Subcutaneous abdominal adipose tissue (tissue), 5 donors: ENCODE data around the gene FUOM.
A peak's percentile ranks its signal among the peaks of the same experiment; 100 is the strongest.

Source experiments
- H3K27ac ChIP-seq: one replicate; pipeline ENCODE4 v1.7.0; 2013; ENCODE audit warnings: low read depth, mild to moderate bottlenecking, inconsistent platforms, low read length, moderate library complexity
- H3K27me3 ChIP-seq, 5 donors: one replicate each; pipeline ENCODE4 v1.7.0; 2013; ENCODE audit warnings: low read length in 5 of 5, inconsistent platforms in 1 of 5; ENCODE audit not compliant: control insufficient read depth in 5 of 5, insufficient read depth in 4 of 5
- H3K36me3 ChIP-seq, 5 donors: one replicate each; pipeline ENCODE4 v1.7.0; 2013; ENCODE audit warnings: low read length in 5 of 5; ENCODE audit not compliant: control insufficient read depth in 5 of 5, insufficient read depth in 5 of 5
- H3K4me1 ChIP-seq, 5 donors: one replicate each; pipeline ENCODE4 v1.7.0; 2013; ENCODE audit warnings: low read length in 5 of 5, mild to moderate bottlenecking in 3 of 5, moderate library complexity in 1 of 5; ENCODE audit not compliant: control insufficient read depth in 5 of 5, insufficient read depth in 5 of 5
- H3K4me3 ChIP-seq, 5 donors: one replicate each; pipeline ENCODE4 v1.7.0; 2013; ENCODE audit warnings: low read length in 5 of 5, low read depth in 1 of 5
- H3K9ac ChIP-seq, 5 donors: one replicate each; pipeline ENCODE4 v1.7.0; 2013; ENCODE audit warnings: low read length in 5 of 5, mild to moderate bottlenecking in 4 of 5, moderate library complexity in 3 of 5
- H3K9me3 ChIP-seq, 5 donors: one replicate each; pipeline ENCODE4 v1.7.0; 2013; ENCODE audit warnings: low read length in 5 of 5; ENCODE audit not compliant: control insufficient read depth in 5 of 5
- donor health status: healthy.
- donor health status: healthy.
- donor health status: healthy.
- donor health status: healthy.
- donor health status: healthy.

FUOM gene

GRCh38 chr10:133308421-133309099 lies 49.3 kb downstream of the FUOM start, which contains the start of the genes TUBGCP2 and ZNF511:
TUBGCP2 (minus strand) TSS chr10:133308872; CDS start chr10:133302941, 5,931 bp downstream.
ZNF511 (plus strand) TSS chr10:133308914; CDS start chr10:133308944, 30 bp downstream.
- Histone ChIP-seq H3K4me1 (peaks cover 5 to 33% (median 27%) of the 10 kb centered on the region in 5 donors), H3K9ac (peak within 1 kb of the TSS; percentile 73 to 98 (median 95)), H3K9me3 (no peaks in the 10 kb centered on the region), H3K27ac (peak within 1 kb of the TSS; percentile 77), H3K36me3 (peaks cover 0 to 32% (median 30%) of the 10 kb centered on the region in 5 donors), H3K27me3 (no peaks in the 10 kb centered on the region), H3K4me3 (peak within 1 kb of the TSS; percentile 70 to 93 (median 86))

DNA sequence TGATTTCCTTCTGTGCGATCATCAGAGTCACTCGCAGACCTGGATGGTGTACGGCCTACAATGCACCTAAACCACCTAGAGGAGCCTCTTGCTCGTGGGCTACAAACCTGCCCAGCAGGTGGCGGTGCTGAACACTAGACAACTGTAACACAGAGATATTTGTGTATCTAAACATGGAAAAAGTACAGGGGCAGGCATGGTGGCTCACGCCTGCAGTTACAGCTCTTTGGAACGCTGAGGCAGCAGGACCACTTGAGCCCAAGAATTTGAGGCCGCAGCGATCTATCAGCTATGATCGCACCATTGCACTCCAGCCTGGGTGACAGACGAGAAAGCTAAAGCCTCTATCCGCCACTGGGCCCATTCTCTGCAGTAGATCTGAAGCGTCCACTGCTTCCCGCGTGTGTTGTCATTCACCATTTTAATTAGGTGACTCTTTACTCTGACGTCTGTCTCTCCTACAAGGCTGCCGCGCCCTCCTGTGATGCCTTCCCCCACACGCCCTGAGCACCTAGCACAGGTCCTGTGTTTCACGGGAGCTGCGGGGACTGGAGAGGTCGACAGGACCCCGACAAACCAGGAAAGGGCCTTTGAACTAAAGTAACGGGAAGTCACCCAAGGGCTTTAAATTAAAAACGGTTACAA lies 49.9 kb downstream of the FUOM start:
- Histone ChIP-seq H3K27me3 (no peaks in the 10 kb centered on the region), H3K9me3 (no peaks in the 10 kb centered on the region), H3K36me3 (peaks cover 0 to 33% (median 30%) of the 10 kb centered on the region in 5 donors), H3K27ac (peak overlapping the region; percentile 77), H3K4me1 (peaks cover 5 to 35% (median 27%) of the 10 kb centered on the region in 5 donors), H3K4me3 (peak overlapping the region; percentile 70 to 93 (median 86)), H3K9ac (peak overlapping the region; percentile 73 to 98 (median 95))

DNA sequence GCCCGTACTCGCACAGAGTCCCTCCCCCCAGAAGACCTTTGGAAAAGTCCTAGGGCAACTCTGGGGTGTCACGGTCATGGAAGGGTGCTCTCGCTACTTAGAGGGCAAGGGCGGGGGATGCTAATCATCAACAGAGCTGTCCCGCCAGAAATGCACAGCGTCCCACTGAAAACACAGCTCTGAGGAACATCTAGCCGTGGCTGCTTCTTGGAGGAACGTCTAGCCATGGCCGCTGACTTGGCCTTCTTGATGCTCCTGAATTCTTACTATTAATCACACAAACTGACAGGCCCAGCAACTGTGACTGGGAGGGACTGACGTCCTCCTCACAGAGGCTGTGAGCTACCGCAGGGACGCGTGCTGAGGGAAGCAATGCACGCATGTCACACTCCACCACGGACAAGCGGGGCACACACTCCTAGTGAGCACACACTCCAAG lies 50.9 kb downstream of the FUOM start:
- H3K36me3 ChIP-seq = peaks cover 0 to 34% (median 27%) of the 10 kb centered on the region in 5 donors
- H3K4me3 ChIP-seq = peak overlapping the region in 3 of 5 donors; percentile 1 to 86 (median 22)
- H3K27ac ChIP-seq = no peak overlapping the region
- no peaks in the 10 kb centered on the region for H3K27me3 ChIP-seq
- H3K9me3 ChIP-seq = no peaks in the 10 kb centered on the region
- H3K9ac ChIP-seq = peak overlapping the region in 1 of 5 donors; percentile 48
- H3K4me1 ChIP-seq = peaks cover 5 to 35% (median 27%) of the 10 kb centered on the region in 5 donors

- Histone ChIP-seq H3K4me1 (peaks cover 5 to 35% (median 27%) of the 10 kb centered on the region in 5 donors), H3K9me3 (no peaks in the 10 kb centered on the region), H3K9ac (peak overlapping the region in 1 of 5 donors; percentile 44), H3K27me3 (no peaks in the 10 kb centered on the region), H3K36me3 (peaks cover 0 to 30% (median 23%) of the 10 kb centered on the region in 5 donors), H3K27ac (no peak overlapping the region), H3K4me3 (no peak overlapping the region)
Observed at GRCh38 chr10:133306097-133306476, 51.7 kb downstream of the FUOM start.
